GM19468 (cell line): ENCODE measurements around the gene PPRC1.
A peak's percentile ranks its signal among the peaks of the same experiment; 100 is the strongest.

Experiments used
- ATAC-seq: cut with Tn5 transposase; IDR thresholded peaks from one replicate; pipeline ENCODE4 v1.9.1; 2021; ENCODE audit warnings: mild to moderate bottlenecking, moderate library complexity, moderate number of reproducible peaks; ENCODE audit not compliant: unreplicated experiment; ENCODE audit errors: extremely low read depth

The PPRC1 gene, protein sequence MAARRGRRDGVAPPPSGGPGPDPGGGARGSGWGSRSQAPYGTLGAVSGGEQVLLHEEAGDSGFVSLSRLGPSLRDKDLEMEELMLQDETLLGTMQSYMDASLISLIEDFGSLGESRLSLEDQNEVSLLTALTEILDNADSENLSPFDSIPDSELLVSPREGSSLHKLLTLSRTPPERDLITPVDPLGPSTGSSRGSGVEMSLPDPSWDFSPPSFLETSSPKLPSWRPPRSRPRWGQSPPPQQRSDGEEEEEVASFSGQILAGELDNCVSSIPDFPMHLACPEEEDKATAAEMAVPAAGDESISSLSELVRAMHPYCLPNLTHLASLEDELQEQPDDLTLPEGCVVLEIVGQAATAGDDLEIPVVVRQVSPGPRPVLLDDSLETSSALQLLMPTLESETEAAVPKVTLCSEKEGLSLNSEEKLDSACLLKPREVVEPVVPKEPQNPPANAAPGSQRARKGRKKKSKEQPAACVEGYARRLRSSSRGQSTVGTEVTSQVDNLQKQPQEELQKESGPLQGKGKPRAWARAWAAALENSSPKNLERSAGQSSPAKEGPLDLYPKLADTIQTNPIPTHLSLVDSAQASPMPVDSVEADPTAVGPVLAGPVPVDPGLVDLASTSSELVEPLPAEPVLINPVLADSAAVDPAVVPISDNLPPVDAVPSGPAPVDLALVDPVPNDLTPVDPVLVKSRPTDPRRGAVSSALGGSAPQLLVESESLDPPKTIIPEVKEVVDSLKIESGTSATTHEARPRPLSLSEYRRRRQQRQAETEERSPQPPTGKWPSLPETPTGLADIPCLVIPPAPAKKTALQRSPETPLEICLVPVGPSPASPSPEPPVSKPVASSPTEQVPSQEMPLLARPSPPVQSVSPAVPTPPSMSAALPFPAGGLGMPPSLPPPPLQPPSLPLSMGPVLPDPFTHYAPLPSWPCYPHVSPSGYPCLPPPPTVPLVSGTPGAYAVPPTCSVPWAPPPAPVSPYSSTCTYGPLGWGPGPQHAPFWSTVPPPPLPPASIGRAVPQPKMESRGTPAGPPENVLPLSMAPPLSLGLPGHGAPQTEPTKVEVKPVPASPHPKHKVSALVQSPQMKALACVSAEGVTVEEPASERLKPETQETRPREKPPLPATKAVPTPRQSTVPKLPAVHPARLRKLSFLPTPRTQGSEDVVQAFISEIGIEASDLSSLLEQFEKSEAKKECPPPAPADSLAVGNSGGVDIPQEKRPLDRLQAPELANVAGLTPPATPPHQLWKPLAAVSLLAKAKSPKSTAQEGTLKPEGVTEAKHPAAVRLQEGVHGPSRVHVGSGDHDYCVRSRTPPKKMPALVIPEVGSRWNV (N-terminal part only)

DNA sequence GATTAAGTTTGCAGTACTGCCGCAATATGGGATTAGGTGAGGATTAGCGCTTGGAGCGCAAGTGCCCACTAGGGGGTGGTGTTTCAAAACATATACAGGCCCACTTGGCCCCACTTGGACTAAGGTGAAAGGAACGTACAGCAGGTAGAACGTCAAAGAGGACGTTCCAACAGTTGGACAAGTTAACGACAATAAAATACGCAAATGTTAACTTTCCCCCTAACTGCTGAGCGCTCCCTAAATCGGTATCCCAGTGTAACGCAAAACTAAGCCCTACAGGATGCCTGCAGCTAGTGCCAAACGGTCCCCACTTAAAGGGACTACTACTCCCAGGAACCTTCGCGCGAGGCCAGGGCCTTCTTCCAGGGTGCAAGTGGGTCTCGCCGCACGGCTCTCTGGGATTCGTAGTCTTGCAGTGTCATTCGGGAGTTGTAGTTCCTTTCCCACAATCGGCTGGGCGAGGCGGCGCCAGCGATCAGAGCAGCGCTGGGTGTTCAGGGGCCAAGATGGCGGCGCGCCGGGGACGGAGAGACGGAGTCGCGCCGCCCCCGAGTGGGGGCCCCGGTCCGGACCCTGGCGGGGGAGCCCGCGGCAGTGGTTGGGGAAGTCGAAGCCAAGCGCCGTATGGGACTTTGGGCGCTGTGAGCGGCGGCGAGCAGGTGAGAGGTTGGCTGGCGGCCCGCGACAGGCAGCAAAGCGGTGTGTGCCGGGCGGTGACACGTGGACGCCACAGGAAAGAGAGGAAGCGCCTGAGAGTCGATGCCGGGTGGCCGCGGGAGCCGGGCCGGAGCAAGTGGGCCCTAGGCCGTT lies at the start of gene PPRC1:
PPRC1 (plus strand) TSS at position 478 of the 810 bp plus-strand sequence; CDS start at position 507, 29 bp downstream.
- peak; percentile 93 for ATAC-seq

DNA sequence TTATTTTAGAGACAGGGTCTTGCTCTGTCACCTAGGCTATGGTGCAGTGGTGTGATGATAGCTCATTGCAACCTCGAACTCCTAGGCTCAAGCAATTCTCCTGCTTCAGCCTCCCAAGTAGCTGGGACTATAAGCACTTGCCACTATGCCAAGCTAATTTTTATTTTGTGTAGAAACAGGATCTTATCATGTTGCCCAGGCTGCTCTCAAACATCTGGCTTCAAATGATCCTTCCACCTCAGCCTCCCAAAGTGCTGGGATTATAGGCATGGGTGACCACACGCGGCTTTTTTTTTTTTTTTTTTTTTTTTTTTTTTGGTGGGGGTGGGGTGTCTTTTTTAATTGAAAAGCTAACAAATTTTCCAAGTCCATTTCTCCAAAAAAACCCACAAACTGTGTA lies 49.3 kb upstream of the PPRC1 start:
- no peak for ATAC-seq

DNA sequence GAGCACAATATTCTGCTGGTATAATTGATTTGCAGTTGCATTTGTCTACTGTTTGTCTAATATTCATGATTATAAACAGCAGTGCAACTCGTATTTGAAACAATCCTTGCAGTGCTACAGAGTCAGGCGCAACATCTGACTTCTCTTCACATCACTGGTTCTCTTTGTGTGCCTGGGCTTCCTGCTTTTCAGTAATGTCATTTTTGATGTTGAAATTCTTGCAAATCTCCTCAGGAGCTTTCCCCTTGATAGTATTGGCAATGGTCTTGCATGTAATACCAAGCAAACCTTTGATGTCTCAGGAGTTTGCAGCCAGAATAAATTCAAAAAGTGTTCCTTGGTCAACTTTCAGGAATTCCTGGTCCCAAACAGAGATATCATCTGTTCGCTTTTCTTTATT lies 47.5 kb upstream of the PPRC1 start:
- no peak for ATAC-seq

DNA sequence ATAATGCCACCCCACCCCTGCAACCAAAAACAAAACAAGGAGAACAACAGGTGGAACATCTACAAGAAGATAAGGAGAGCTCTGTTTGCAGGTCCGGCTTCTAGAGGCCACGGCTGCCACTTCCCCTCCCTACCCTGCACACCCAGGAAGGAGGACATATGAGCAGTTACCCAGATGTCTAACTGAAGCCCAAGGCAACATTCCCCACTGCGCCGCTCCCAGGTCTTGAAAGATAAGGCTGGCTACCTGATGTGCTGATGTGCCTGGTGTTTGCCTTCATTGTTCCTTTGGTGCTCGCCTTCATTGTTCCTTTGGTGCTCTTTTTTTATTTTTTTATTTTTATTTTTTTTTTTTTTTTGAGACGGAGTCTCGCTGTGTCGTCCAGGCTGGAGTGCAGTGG lies 46.6 kb upstream of the PPRC1 start:
- no peak for ATAC-seq

DNA sequence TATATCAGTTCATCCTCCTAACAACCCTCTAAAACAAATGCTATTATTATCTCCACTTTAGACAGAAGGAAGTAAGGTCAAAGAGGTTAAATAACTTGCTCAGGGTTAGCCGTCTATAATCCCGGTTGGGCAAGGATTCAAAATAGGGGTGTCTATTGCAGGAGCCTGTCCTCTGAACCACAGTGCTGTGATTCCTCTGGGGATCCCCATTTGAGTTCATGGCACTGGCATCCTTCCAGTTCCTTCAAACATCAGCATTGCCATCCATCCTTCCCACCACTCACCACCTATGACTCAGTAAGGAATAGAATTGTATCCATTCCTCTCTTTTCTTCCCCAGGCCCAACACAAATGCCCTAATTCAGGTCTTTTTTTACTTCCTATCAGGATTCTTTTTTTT lies 42.1 kb upstream of the PPRC1 start:
- ATAC-seq, result no peak

DNA sequence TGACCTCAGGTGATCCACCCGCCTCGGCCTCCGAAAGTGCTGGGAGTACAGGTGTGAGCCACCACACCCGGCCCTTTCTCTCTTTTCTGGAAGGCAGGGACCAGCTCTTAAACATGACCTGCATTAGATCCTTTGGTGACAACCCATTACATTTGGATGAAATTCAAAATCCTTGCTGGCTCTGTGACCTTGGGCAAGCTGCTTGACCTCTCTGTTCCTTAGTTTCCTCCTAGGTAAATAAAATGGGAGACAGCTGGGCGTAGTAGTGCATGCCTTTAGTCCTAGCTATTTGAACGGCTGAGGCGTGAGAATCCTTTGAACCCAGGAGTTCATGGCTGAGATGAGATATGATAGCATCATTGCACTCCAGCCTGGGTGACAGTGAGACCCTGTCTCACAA lies 36.4 kb upstream of the PPRC1 start:
- no peak for ATAC-seq

DNA sequence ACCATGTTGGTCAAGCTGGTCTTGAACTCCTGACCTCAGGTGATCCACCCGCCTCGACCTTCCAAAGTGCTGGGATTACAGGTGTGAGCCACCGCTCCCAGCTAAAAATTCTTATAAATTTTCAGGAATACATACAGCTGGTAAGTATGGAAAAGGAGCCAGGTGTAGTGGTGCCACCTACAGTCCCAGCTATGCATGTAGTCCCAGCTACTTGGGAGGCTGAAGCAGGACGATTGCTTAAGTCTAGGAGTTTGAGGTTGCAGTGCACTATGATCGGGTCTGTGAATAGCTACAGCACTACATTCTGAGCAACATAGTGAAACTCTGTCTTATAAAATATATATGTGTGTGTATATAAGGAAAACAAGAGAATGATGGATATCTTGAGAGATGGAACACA lies 31.7 kb upstream of the PPRC1 start:
- ATAC-seq, result no peak

DNA sequence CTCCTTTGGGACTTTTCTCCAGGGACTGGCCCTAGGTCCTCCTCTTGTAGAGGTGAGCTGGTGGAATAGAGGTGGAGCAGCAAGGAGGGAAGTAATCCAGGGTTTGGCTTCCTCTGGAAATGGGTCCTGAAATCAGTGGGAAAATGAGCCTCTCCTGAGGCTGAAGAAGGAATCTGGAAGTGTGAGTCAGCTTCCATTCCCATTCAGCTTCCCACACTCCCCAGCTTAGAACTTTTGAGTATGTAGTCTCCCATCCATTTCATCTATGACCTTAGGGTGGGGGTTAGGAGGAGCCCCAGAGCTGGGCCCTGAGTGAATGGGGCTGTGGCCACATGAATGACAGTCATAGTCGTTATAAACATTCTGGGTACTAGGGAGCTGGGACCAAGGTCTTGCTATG lies 30.4 kb upstream of the PPRC1 start:
- ATAC-seq, result no peak

DNA sequence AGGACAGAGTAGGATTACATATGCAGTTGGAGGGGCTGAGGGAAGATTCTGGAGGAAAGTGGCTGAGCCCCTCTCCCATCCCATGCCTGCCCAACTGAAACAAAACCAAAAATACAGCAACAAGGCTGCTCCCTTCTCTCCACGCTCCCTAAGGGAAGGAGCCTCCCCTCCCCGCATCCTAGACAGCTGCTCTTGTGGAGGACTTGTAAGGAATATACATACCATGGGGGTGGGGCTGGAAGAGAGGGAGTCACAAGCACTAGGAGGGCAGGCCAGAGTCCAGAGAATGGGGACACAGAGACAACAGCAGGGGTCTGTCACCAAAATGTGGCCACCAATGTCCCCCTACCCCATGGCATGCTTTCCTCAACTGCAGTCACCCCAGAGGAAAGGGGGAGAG lies 25.8 kb upstream of the PPRC1 start:
- ATAC-seq, result no peak

DNA sequence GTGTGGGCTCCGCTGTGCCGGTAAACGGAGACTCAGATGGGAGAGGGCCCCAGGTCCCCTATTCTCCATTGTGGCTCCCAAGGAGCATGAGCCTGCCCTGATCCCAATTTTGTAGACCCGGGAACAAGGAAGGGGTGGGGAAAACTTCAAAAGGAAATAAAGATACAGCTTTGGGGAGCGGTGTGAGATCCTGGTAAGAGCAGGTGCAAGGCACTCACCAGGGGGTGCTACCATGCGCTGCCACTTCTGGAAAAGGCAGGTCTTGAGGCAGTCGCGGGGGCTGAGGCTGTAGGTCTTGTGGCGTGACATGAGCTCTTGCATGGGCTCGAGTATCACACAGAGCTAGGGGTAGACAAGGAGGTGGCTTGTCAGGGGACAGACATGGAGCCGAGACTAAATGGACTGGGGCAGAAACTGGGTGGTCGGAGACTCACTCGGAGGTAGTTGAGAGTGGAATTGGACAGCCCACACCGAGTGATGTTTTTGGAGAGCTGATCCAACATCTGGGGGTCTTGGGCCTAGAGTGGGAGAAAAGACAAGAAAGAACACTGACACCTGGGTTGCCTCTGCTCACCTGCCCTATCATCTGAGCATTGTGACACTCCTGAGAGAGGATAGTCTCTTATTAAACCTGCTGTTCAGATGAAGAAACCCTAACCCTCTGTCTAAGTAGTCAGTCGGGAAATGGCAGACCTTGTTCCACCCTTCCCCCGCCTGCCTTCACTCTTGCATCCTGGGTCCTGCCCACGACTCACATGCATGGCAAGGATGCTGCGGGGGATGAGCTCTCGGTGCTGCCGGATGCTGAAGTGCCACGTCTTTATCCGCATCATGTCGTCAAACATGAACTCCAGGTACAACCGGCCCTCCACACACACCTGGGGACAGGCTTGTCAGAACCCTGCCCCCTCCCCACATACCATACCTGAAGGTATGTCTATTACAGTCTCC lies 23.4 kb upstream of the PPRC1 start:
- no peak for ATAC-seq

DNA sequence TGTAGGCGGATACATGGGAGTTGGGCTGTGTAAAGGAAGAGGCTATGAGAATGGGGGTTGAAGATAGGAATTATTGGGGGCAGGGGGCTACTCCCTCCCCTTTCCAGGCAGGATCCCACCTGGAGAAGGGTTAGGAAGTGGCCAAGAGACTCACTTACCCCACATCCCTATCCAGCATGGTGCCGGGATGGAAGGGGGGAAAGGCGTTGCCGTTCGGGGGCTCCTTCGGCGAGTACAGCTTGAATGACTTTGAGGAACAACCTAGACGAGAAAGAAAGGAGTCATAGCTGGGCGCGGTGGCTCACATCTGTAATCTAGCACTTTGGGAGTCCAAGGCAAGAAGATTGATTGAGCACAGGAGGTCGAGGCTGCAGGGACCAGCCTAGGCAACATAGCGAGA lies 21.6 kb upstream of the PPRC1 start:
- no peak for ATAC-seq

DNA sequence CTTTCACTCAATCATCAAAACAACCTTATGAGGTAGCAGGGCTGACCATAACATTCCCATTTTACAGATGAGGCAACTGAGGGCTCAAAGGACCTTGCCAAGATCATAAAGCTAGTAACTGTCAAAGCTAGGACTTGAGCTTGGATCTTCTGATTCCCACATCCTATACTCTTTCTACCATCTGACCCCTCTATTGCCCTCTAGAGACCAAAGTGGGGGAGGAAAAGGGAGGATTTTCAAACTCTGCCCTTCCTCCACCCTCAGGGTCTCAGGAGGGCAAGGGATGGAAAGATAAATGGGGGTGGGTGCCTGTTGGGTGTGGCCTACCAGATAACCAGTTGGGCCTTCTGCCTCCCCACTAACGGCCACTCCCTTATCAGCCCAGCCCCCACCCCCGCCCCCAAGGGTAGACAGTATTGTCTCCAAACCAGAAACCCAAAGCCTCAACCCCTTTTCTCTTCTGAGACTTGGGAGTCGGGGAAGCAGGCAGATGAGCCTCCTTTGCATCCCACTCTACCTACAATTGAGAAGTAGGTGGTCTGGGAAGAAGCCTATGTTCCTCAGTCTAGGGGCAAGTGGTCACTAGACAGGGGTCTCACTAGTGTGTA lies 20.5 kb upstream of the PPRC1 start:
- no peak for ATAC-seq

DNA sequence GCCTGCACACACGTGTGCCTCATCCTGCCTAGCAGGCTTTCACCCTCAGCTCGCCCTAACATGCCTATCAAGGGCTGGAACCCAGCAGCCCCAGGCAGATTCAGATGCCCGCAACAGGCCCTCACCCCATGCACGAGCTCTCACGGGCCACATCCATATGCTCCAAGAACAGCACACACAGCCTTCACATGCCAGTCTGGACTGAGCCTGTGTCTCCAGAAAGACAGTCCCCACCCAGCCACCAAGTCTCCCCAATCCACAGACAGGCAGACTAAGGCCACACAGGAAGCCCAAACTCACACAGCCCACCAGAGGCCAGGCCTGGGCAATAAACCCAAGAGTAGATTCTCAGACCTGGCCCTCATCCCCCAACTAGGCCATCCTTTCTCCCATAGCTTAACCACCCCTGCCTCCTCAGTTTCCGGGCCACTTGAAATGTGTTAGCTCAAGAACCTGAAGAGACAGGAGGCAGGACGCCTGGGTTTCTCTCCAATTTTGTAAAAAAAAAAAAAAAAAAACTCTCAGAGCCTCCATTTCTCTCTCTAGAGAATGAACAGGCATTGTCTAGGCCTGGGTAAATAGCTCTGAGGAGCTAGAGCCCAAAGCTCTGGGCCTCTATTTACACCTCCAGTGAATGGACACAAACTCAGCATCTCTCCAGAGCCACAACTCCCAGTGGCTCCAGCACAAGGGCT lies 19.4 kb upstream of the PPRC1 start:
- no peak for ATAC-seq

DNA sequence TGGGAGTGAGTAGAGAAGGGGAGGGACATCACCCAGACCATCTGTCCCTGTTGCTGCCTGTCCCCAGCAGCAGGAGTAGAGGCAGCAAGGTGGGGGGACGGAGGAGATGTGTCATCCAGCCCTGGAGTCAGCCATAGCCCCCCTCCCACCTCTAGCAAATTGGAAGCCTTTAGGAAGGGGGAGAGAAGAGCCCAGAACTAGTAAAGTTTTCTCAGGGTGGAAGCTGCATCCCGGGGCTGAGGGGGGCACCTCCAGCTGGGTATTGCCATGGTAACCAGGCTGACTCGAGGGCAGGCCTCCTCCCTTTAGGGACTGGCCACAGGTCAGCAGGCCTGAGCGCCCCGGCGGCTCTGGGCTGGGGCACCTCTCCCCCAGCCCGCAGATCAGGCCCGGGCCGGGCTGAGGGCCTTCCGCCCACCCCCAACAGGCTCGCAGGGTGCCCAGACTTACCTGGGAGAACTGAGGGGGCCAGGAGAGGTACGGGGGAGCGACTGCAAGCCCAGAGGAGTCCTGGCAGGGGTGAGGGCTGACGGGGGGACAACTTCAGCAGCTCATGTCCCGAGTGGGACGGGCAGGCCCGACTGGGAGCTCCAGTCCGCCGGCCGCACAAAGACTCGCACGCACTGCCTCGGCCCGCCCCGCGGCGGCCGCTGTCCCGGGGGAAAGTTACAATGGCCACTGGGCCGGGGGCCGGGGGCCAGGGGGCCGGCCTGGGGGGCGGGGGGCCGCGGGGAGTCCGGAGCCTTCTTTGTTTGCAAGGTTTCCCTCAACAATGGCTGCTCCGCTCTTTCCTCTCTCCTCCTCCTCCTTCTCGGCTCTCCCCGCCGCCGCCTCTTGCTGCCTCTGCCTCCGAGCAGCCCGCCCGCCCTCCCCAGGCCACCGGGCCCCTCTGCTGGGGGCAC lies 18.6 kb upstream of the PPRC1 start:
- ATAC-seq, result no peak

DNA sequence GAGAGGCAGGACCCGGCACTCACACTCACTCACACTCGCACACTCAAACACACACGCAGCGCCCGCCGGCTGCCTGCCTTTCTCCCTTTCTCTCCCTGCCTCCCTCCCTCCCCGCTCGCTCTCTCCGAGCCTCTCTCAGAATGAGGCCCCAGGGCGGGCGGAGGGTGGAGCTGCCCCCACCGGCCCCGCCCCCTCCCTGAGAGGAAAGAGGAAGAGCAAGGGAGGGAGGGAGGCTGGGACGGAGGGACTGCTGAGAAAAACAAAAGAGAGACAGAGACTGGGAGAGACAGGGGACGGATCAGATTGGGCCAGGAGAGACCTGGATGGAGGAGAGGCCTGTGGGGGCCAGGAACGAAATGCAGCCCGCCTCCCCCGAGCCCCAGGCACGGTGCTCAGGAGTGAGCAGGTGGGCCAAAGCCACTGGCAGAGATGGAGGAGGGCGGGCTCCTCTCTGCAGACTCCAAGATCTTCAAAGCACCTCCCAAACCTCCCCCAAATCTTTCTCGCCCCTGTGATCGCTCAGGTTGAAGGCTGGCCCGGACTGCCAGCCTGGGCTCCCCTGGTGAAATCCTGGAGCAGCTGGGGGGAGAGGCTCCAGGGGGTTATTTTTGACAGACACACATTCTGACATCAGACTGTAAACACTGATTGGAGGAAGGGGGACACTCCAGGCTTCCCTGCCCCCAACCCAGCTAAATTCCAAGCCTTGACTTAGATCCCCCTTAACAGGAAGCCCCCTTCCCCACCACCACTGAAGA lies 17.8 kb upstream of the PPRC1 start:
- ATAC-seq, result no peak

DNA sequence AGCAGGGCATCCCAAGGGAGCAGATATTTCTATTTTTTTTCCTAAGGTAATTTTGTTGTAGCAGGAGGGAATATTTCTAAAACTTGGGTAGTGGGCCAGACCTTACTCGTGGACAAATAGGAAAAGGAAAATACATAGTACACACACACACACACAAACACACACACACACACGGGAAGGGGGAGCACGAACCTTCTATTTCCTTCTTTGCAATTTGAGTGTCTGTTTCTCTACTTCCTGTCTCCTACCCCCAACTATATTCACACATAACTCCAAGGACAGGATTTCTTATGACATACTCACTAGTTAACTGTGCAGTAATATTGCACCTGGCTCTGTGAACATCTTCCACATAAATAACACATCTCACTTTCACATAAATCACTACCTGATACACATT lies 17.1 kb upstream of the PPRC1 start:
- ATAC-seq, result no peak
